ENCODE results near the gene CREB3.
A peak's percentile ranks its signal among the peaks of the same experiment; 100 is the strongest.

Gene CREB3

GRCh38 chr9:35716230-35716629, 16.2 kb upstream of the CREB3 start:
- no peak for DNase-seq (ENCODE audit: low spot score)
- TF ChIP-seq, protein P1, sequence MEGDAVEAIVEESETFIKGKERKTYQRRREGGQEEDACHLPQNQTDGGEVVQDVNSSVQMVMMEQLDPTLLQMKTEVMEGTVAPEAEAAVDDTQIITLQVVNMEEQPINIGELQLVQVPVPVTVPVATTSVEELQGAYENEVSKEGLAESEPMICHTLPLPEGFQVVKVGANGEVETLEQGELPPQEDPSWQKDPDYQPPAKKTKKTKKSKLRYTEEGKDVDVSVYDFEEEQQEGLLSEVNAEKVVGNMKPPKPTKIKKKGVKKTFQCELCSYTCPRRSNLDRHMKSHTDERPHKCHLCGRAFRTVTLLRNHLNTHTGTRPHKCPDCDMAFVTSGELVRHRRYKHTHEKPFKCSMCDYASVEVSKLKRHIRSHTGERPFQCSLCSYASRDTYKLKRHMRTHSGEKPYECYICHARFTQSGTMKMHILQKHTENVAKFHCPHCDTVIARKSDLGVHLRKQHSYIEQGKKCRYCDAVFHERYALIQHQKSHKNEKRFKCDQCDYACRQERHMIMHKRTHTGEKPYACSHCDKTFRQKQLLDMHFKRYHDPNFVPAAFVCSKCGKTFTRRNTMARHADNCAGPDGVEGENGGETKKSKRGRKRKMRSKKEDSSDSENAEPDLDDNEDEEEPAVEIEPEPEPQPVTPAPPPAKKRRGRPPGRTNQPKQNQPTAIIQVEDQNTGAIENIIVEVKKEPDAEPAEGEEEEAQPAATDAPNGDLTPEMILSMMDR (IDR thresholded peaks at IDR 0.05), result no peak
- Histone ChIP-seq H3K4me3 (no peak overlapping the region), H3K27ac (peak overlapping the region; percentile 43 to 63)

- Histone ChIP-seq H3K4me3 (no peak overlapping the region), H3K27ac (peak overlapping the region in 1 of 2 donors; percentile 63)
- TF ChIP-seq, protein P1 (IDR thresholded peaks at IDR 0.05), result no peak
- no peak for DNase-seq (ENCODE audit: low spot score)
Measured at GRCh38 chr9:35717132-35717870, 15.2 kb upstream of the CREB3 start.

- TF ChIP-seq, protein P1 (IDR thresholded peaks at IDR 0.05), result no peak
- H3K27ac ChIP-seq, result peak overlapping the region in 1 of 2 donors; percentile 13
- no peak for DNase-seq (ENCODE audit: low spot score)
- no peak overlapping the region for H3K4me3 ChIP-seq
Measured at GRCh38 chr9:35718721-35719511, 13.6 kb upstream of the CREB3 start.

DNA sequence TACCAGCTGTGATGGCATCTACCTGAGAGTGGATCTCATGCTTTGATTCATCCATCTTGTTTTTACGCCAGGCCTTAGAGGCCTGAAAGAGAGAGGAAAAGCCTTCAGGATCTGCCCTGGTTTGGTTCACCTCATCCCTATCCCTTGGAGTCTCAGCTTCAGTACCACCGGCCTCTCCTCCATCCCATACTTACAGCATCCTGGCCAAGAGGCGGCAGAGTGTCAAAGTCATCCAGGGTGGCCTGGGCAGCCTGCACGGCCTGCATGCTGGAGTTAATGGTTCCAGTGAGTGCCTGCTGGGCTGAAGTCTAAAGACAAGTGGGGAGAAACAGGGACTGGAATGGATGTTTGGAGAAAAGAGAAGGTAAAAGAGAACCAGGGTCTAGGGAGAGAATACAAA, 12.9 kb upstream of the CREB3 start:
- TF ChIP-seq, protein P1 (IDR thresholded peaks at IDR 0.05), result no peak
- Histone ChIP-seq H3K4me3 (no peak overlapping the region), H3K27ac (peak overlapping the region in 1 of 2 donors; percentile 13)
- no peak for DNase-seq (ENCODE audit: low spot score)

DNA sequence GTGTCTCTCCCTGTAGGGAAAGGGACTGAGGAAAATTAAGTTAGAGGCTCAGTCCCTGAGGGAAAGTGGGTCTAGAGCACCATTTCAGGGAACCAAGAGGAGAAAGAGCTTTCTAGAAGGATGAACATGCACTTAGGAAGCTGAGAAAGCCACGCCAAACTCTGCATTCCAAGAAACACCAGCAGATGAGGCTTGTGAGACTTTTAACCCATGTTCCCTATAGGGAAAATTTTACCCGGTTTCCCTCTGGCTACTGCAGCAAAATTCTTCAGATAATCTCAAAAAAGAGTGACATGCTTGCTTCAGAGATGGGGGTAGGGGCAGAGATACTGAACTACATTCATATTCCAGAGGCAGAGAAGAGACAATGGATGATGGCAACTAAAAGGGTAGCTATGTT, 9.0 kb upstream of the CREB3 start:
- Histone ChIP-seq H3K4me3 (no peak overlapping the region), H3K27ac (peak overlapping the region in 1 of 2 donors; percentile 49)
- DNase-seq (ENCODE audit: low spot score), result no peak
- TF ChIP-seq, protein P1 (IDR thresholded peaks at IDR 0.05), result no peak

DNA sequence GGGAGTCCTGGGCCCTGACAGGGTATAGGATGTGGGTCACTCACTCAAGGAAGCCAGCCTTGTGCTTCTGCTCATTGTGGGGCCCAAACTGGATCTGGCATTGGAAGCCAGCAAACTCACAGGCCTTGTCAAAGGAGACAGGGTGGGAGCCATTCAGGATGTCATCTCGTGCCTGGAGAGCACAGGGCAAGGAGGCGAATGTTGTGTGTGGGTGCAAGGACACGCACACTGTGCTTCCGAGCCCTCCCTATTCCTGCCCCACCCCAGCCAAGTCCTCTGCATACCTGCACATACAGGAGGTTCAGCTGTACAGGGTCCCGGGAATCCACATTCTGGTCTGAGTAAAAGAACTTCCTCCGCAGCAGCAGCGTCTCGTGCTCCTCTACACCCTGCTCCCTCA, 8.6 kb upstream of the CREB3 start:
- TF ChIP-seq, protein P1 (IDR thresholded peaks at IDR 0.05), result no peak
- no peak for DNase-seq (ENCODE audit: low spot score)
- H3K27ac ChIP-seq, result peak overlapping the region in 1 of 2 donors; percentile 49

More for the DNA sequence above, 8.6 kb upstream of the CREB3 start:
- no peak overlapping the region for H3K4me3 ChIP-seq
